AG20443 (cell line): Measurements from ENCODE around the gene DOCK8.
"Not testable (repeated sequence)": the region's sequence is repeated elsewhere in the genome, so short reads cannot be mapped to it uniquely, and the experiment has no call there.

Experiments used
- DNase-seq: peaks from one replicate; pipeline ENCODE4 v3.0.0; 2012; ENCODE audit warnings: low spot score, mixed read lengths

Gene DOCK8

GRCh38 chr9:365436-365835 is 150.8 kb downstream of the DOCK8 start:
- DNase-seq, result no peak

- DNase-seq, result no peak
These were observed 152.0 kb downstream of the DOCK8 start for GRCh38 chr9:366620-367019.

GRCh38 chr9:370086-370485 is 155.4 kb downstream of the DOCK8 start:
- DNase-seq, result no peak

- DNase-seq, result no peak
These were observed 156.7 kb downstream of the DOCK8 start for GRCh38 chr9:371349-371748.

GRCh38 chr9:372128-372527 is 157.5 kb downstream of the DOCK8 start:
- DNase-seq, result no peak

- no peak for DNase-seq
These were observed 159.1 kb downstream of the DOCK8 start for GRCh38 chr9:373759-374206.

GRCh38 chr9:374736-375135 is 160.1 kb downstream of the DOCK8 start:
- no peak for DNase-seq

GRCh38 chr9:376115-376514 is 161.4 kb downstream of the DOCK8 start:
- no peak for DNase-seq

GRCh38 chr9:378263-378662 is 163.6 kb downstream of the DOCK8 start:
- no peak for DNase-seq

- DNase-seq, result no peak
These were observed 167.7 kb downstream of the DOCK8 start for GRCh38 chr9:382383-382782.

- peak; percentile 74 for DNase-seq
These were observed 171.2 kb downstream of the DOCK8 start for GRCh38 chr9:385818-386398.

- no peak for DNase-seq
These were observed 174.5 kb downstream of the DOCK8 start for GRCh38 chr9:389159-389558.

- DNase-seq, result no peak
These were observed 175.1 kb downstream of the DOCK8 start for GRCh38 chr9:389758-390157.

GRCh38 chr9:392077-392804 is 177.6 kb downstream of the DOCK8 start:
- DNase-seq, result no peak

- DNase-seq, result no peak
These were observed 179.8 kb downstream of the DOCK8 start for GRCh38 chr9:394347-395052.

GRCh38 chr9:396396-396795 is 181.7 kb downstream of the DOCK8 start:
- DNase-seq, result no peak

GRCh38 chr9:398085-398484 is 183.4 kb downstream of the DOCK8 start:
- no peak for DNase-seq

GRCh38 chr9:401223-401622 is 186.6 kb downstream of the DOCK8 start:
- no peak for DNase-seq

- DNase-seq, result no peak
These were observed 189.6 kb downstream of the DOCK8 start for GRCh38 chr9:404234-404633.

- DNase-seq, result no peak
These were observed 190.7 kb downstream of the DOCK8 start for GRCh38 chr9:405341-405740.

GRCh38 chr9:406886-407654 is 192.4 kb downstream of the DOCK8 start:
- DNase-seq, result no peak

GRCh38 chr9:409655-410054 is 195.0 kb downstream of the DOCK8 start:
- not testable (repeated sequence) for DNase-seq

- DNase-seq, result no peak
These were observed 199.9 kb downstream of the DOCK8 start for GRCh38 chr9:414595-414994.
